Small intestine (tissue), 7 donors: ENCODE results near the gene GBGT1. TPM values are rescaled to one million over a fixed set of nuclear protein-coding genes. Genes with fewer than 3 reads are reported as not detected.
"Not testable (repeated sequence)": the region's sequence is repeated elsewhere in the genome, so short reads cannot be mapped to it uniquely, and the experiment has no call there.

Source experiments
- DNase-seq, 2 donors: peaks; one replicate each; pipeline versions ENCODE4 v3.0.0 to v3.0.0-alpha.2; 2013
- FAIRE-seq: peaks from 2 replicates; lab custom pipeline; 2012; peaks lifted over from hg19 to GRCh38; lab: Jason Lieb, UNC
- H3K27ac ChIP-seq, 3 donors: one replicate each; pipeline ENCODE4 v1.5.1; 2013; ENCODE audit warnings: low read length in 2 of 3, mild to moderate bottlenecking in 2 of 3, control low read depth in 1 of 3, inconsistent platforms in 1 of 3, low read depth in 1 of 3, moderate library complexity in 1 of 3
- H3K27me3 ChIP-seq, 3 donors: one replicate each; pipeline ENCODE4 v1.6.1; 2013; ENCODE audit warnings: low read length in 3 of 3, inconsistent platforms in 1 of 3; ENCODE audit not compliant: control insufficient read depth in 3 of 3, insufficient read depth in 3 of 3
- H3K36me3 ChIP-seq, 3 donors: one replicate each; pipeline ENCODE4 v1.6.1; 2013; ENCODE audit warnings: low read length in 3 of 3, inconsistent platforms in 1 of 3, low read depth in 1 of 3, mild to moderate bottlenecking in 1 of 3, moderate library complexity in 1 of 3; ENCODE audit not compliant: control insufficient read depth in 3 of 3, insufficient read depth in 2 of 3
- H3K4me1 ChIP-seq, 3 donors: one replicate each; pipeline ENCODE4 v1.6.1; 2013; ENCODE audit warnings: low read length in 2 of 3, inconsistent platforms in 1 of 3, low read depth in 1 of 3, mild to moderate bottlenecking in 1 of 3, moderate library complexity in 1 of 3; ENCODE audit not compliant: control insufficient read depth in 3 of 3, insufficient read depth in 2 of 3
- H3K4me3 ChIP-seq, 3 donors: one replicate each; pipeline ENCODE4 v1.5.1; 2013; ENCODE audit warnings: low read length in 3 of 3, control low read depth in 1 of 3, inconsistent platforms in 1 of 3, low read depth in 1 of 3, mild to moderate bottlenecking in 1 of 3, moderate library complexity in 1 of 3
- H3K9me3 ChIP-seq, 2 donors: one replicate each; pipeline ENCODE4 v1.6.1; 2013; ENCODE audit warnings: low read depth in 1 of 2, low read length in 1 of 2; ENCODE audit not compliant: control insufficient read depth in 2 of 2, insufficient read depth in 1 of 2
- WGBS, 3 donors: extraction: QIAGEN DNeasy Blood & Tissue Kit; methylation state at CpG; one replicate each; pipeline ENCODE4 v1.1.7; 2013; 5-methylcytosine and 5-hydroxymethylcytosine counted together
- polyA plus RNA-seq, 4 donors: library from polyadenylated mRNA; stranded (reverse) in 3 of 4; unstranded in 1 of 4; fragments of 200-250 nt in 3 of 4; fragments of 120-200 nt in 1 of 4; gene quantifications; one replicate each; pipeline versions ENCODE4 v1.2.1 to v1.2.3, GENCODE V29; 2013
- donor health status: healthy with polysubstance abuse.
- donor health status: control.
- donor health status: control.
- donor health status: Bipolar disorder and iron deficiency.
- donor health status: healthy.

The GBGT1 gene
- polyA plus RNA-seq, 4 donors = 0.45 to 15.4 (median 6.9) TPM

GRCh38 chr9:133207021-133207531 lies 43.4 kb upstream of the GBGT1 start:
- H3K4me1 ChIP-seq = no peaks in the 10 kb centered on the region
- no peaks in the 10 kb centered on the region for H3K9me3 ChIP-seq
- WGBS, 3 donors = 84 to 86% (median 86%) methylated on average over 14 of the region's 14 CpGs
- no peak overlapping the region for H3K4me3 ChIP-seq
- H3K27ac ChIP-seq = no peak overlapping the region
- H3K27me3 ChIP-seq = peaks cover 0 to 3% (median 0%) of the 10 kb centered on the region in 3 donors
- no peaks in the 10 kb centered on the region for H3K36me3 ChIP-seq
- no peak for FAIRE-seq
- DNase-seq = no peak

- WGBS, 3 donors = 79 to 85% (median 83%) methylated on average over 34 to 35 of the region's 35 CpGs
- Histone ChIP-seq H3K4me3 (no peak overlapping the region), H3K9me3 (no peaks in the 10 kb centered on the region), H3K27ac (no peak overlapping the region), H3K27me3 (peaks cover 0 to 3% (median 0%) of the 10 kb centered on the region in 3 donors), H3K36me3 (no peaks in the 10 kb centered on the region), H3K4me1 (no peaks in the 10 kb centered on the region)
- no peak for FAIRE-seq
- DNase-seq = no peak
These were observed 42.5 kb upstream of the GBGT1 start for GRCh38 chr9:133205996-133206931.

GRCh38 chr9:133205481-133205887 lies 41.8 kb upstream of the GBGT1 start:
- WGBS, 3 donors = 71 to 82% (median 76%) methylated on average over 13 to 14 of the region's 14 CpGs
- not testable (repeated sequence) for H3K27me3 ChIP-seq, DNase-seq, FAIRE-seq, H3K36me3 ChIP-seq, H3K27ac ChIP-seq, H3K4me3 ChIP-seq, H3K9me3 ChIP-seq, H3K4me1 ChIP-seq

- 77 to 85% (median 84%) methylated on average over 8 of the region's 8 CpGs for WGBS, 3 donors
- Histone ChIP-seq H3K4me1 (no peaks in the 10 kb centered on the region), H3K27ac (no peak overlapping the region), H3K36me3 (no peaks in the 10 kb centered on the region), H3K9me3 (peaks cover 0 to 4% of the 10 kb centered on the region in 2 donors), H3K4me3 (no peak overlapping the region), H3K27me3 (peaks cover 0 to under 1% (median 0%) of the 10 kb centered on the region in 3 donors)
- DNase-seq = no peak
- FAIRE-seq = no peak
These were observed 41.3 kb upstream of the GBGT1 start for GRCh38 chr9:133204993-133205336.

GRCh38 chr9:133204335-133204992 lies 40.8 kb upstream of the GBGT1 start:
- H3K27me3 ChIP-seq = peaks cover 0 to 4% (median 0%) of the 10 kb centered on the region in 3 donors
- no peak for FAIRE-seq
- 84 to 87% (median 87%) methylated on average over 16 to 17 of the region's 17 CpGs for WGBS, 3 donors

GRCh38 chr9:133203506-133204075 lies 39.9 kb upstream of the GBGT1 start:
- peaks cover 0 to 4% of the 10 kb centered on the region in 2 donors for H3K9me3 ChIP-seq
- 79 to 86% (median 80%) methylated on average over 10 of the region's 10 CpGs for WGBS, 3 donors
- H3K27ac ChIP-seq = no peak overlapping the region
- H3K27me3 ChIP-seq = peaks cover 0 to 4% (median 0%) of the 10 kb centered on the region in 3 donors
- H3K36me3 ChIP-seq = no peaks in the 10 kb centered on the region
- no peak for DNase-seq
- FAIRE-seq = no peak
- H3K4me1 ChIP-seq = no peaks in the 10 kb centered on the region
- H3K4me3 ChIP-seq = no peak overlapping the region

More at GRCh38 chr9:133204335-133204992, 40.8 kb upstream of the GBGT1 start:
- H3K36me3 ChIP-seq = no peaks in the 10 kb centered on the region
- no peak for DNase-seq
- no peak overlapping the region for H3K4me3 ChIP-seq
- H3K4me1 ChIP-seq = no peaks in the 10 kb centered on the region
- no peak overlapping the region for H3K27ac ChIP-seq
- H3K9me3 ChIP-seq = peaks cover 0 to 4% of the 10 kb centered on the region in 2 donors

- no peak for FAIRE-seq
- H3K27me3 ChIP-seq = peaks cover 0 to 4% (median 0%) of the 10 kb centered on the region in 3 donors
- DNase-seq = no peak
- no peak overlapping the region for H3K4me3 ChIP-seq
- no peaks in the 10 kb centered on the region for H3K36me3 ChIP-seq
- no peaks in the 10 kb centered on the region for H3K4me1 ChIP-seq
- peaks cover 0 to 4% of the 10 kb centered on the region in 2 donors for H3K9me3 ChIP-seq
- WGBS, 3 donors = 88 to 90% (median 89%) methylated on average over 14 of the region's 14 CpGs
- no peak overlapping the region for H3K27ac ChIP-seq
These were observed 39.2 kb upstream of the GBGT1 start for GRCh38 chr9:133202688-133203453.
